Measurements from ENCODE around the gene SPEN.

GRCh38 chr1:15970911-15971310 is 123.4 kb downstream of the SPEN start:
- no peak for TF ChIP-seq CTCF (IDR thresholded peaks at IDR 0.05)
- TF ChIP-seq POLR2AphosphoS5 (IDR thresholded peaks at IDR 0.05; ENCODE audit: low read depth, low read length) = no peak
- no peak for TF ChIP-seq REST (IDR thresholded peaks at IDR 0.05; ENCODE audit: insufficient read depth in 1 of 2, low read depth in 2 of 2, low read length in 1 of 2)
- TF ChIP-seq TCF7L2 (IDR thresholded peaks at IDR 0.05; ENCODE audit: low read depth, low read length) = no peak

All from Panc1 (cell line).